Neuronal stem cell (in vitro differentiated cells): Measurements from ENCODE around the gene BICD1.

Experiments used
- DNase-seq: peaks from one replicate; pipeline ENCODE4 v3.0.0-alpha.2; 2013; ENCODE audit warnings: low spot score
- H2AFZ ChIP-seq: one replicate; pipeline ENCODE4 v1.6.1; 2013; ENCODE audit warnings: mild to moderate bottlenecking, low read length, inconsistent platforms
- H2AK5ac ChIP-seq: 2 replicates; pipeline ENCODE4 v1.6.1; 2013; ENCODE audit warnings: low read depth, mild to moderate bottlenecking, inconsistent platforms, low read length, moderate library complexity, mixed read lengths
- H2BK120ac ChIP-seq: 2 replicates; pipeline ENCODE4 v1.6.1; 2013; ENCODE audit warnings: low read depth, mild to moderate bottlenecking, inconsistent platforms, low read length, moderate library complexity, mixed read lengths
- H2BK12ac ChIP-seq: one replicate; pipeline ENCODE4 v1.6.1; 2013; ENCODE audit warnings: low read length, inconsistent platforms
- H2BK15ac ChIP-seq: 2 replicates; pipeline ENCODE4 v1.6.1; 2013; ENCODE audit warnings: mild to moderate bottlenecking, low read length, inconsistent platforms, mixed read lengths
- H2BK5ac ChIP-seq: one replicate; pipeline ENCODE4 v1.6.1; 2013; ENCODE audit warnings: inconsistent platforms, mild to moderate bottlenecking, low read length, moderate library complexity
- H3K14ac ChIP-seq: one replicate; pipeline ENCODE4 v1.6.1; 2013; ENCODE audit warnings: low read length, inconsistent platforms
- H3K18ac ChIP-seq: 2 replicates; pipeline ENCODE4 v1.6.1; 2013; ENCODE audit warnings: low read length, inconsistent platforms
- H3K23ac ChIP-seq: 2 replicates; pipeline ENCODE4 v1.6.1; 2013; ENCODE audit warnings: low read depth, mild to moderate bottlenecking, mixed read lengths, low read length, inconsistent platforms; ENCODE audit not compliant: poor library complexity
- H3K27ac ChIP-seq: replicated peaks from 3 replicates; pipeline ENCODE4 v1.5.1; 2013; ENCODE audit warnings: low read length, inconsistent platforms
- H3K27me3 ChIP-seq, 3 experiments: 2 replicates each; pipeline ENCODE4 v1.6.1; 2013; ENCODE audit warnings: low read length in 3 of 3, mild to moderate bottlenecking in 2 of 3, inconsistent platforms in 1 of 3, low read depth in 1 of 3, mixed read lengths in 1 of 3, moderate library complexity in 1 of 3; ENCODE audit not compliant: control insufficient read depth in 3 of 3, insufficient read depth in 3 of 3
- H3K36me3 ChIP-seq, 2 donors: replicated peaks in 1 of 2; 2 replicates each; pipeline ENCODE4 v1.6.1; 2013; ENCODE audit warnings: low read length in 2 of 2; ENCODE audit not compliant: control insufficient read depth in 2 of 2, insufficient read depth in 2 of 2
- H3K4ac ChIP-seq: 2 replicates; pipeline ENCODE4 v1.6.1; 2013; ENCODE audit warnings: inconsistent platforms, mild to moderate bottlenecking, low read length, moderate library complexity
- H3K4me1 ChIP-seq, 2 donors: 1 replicate in 1 of 2; 2 replicates in 1 of 2; pipeline ENCODE4 v1.6.1; 2013; ENCODE audit warnings: low read length in 2 of 2, low read depth in 1 of 2; ENCODE audit not compliant: control insufficient read depth in 2 of 2, insufficient read depth in 1 of 2
- H3K4me2 ChIP-seq: one replicate; pipeline ENCODE4 v1.6.1; 2013; ENCODE audit warnings: mild to moderate bottlenecking, low read length, inconsistent platforms; ENCODE audit not compliant: insufficient read depth, poor library complexity, severe bottlenecking
- H3K4me3 ChIP-seq, 2 donors: 2 replicates each; pipeline ENCODE4 v1.5.1; 2013; ENCODE audit warnings: low read length in 2 of 2, mild to moderate bottlenecking in 2 of 2, inconsistent platforms in 1 of 2, moderate library complexity in 1 of 2
- H3K79me1 ChIP-seq: one replicate; pipeline ENCODE4 v1.6.1; 2013; ENCODE audit warnings: low read depth, mild to moderate bottlenecking, inconsistent platforms, low read length, moderate library complexity
- H3K9ac ChIP-seq: one replicate; pipeline ENCODE4 v1.6.1; 2013; ENCODE audit warnings: mild to moderate bottlenecking, low read depth, low read length, inconsistent platforms; ENCODE audit not compliant: poor library complexity
- H3K9me3 ChIP-seq, 2 donors: replicated peaks in 1 of 2; 2 replicates each; pipeline versions ENCODE3 to v1.6.1; 2013; ENCODE audit warnings: low read length in 2 of 2, mild to moderate bottlenecking in 2 of 2, inconsistent platforms in 1 of 2, low read depth in 1 of 2, mixed read lengths in 1 of 2, moderate library complexity in 1 of 2; ENCODE audit not compliant: control insufficient read depth in 2 of 2, insufficient read depth in 1 of 2
- H4K8ac ChIP-seq: one replicate; pipeline ENCODE4 v1.6.1; 2013; ENCODE audit warnings: low read depth, mild to moderate bottlenecking, inconsistent platforms, low read length, moderate library complexity
- H4K91ac ChIP-seq: one replicate; pipeline ENCODE4 v1.6.1; 2013; ENCODE audit warnings: low read length, low read depth, mild to moderate bottlenecking, inconsistent platforms; ENCODE audit not compliant: poor library complexity
- WGBS, 2 donors: extraction: QIAGEN DNeasy Blood & Tissue Kit; methylation state at CpG; one replicate each; pipeline ENCODE4 v1.1.7; 2013; ENCODE audit warnings: missing lambda C conversion rate in 2 of 2, mixed read lengths in 1 of 2; ENCODE audit not compliant: insufficient read length in 2 of 2, insufficient replicate concordance in 1 of 2; ENCODE audit errors: extremely low coverage in 2 of 2; 5-methylcytosine and 5-hydroxymethylcytosine counted together

The BICD1 gene

DNA sequence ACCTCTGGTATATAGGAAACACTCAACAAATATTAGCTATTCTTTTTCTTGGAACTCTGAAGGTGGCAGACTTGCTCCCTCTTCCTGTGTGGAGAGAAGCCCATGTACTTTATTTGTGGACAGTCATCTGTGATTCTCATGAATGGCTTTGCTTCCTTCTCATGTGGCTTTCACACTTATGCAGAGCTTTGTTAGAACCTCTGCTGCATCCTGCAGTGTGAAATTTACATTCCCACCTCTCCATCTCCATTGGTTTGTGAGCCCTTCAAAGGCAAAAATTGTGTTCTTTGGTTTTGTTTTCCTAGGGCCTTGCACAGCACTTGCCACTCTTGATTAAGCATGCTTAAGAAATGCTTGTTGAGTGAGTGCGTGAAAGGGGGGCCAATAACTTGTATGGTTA, 51.9 kb downstream of the BICD1 start:
- H3K9me3 ChIP-seq = no peaks in the 10 kb centered on the region
- H4K8ac ChIP-seq = no peak overlapping the region
- H2BK120ac ChIP-seq = no peak overlapping the region
- no peak overlapping the region for H3K4me2 ChIP-seq
- no peak for DNase-seq
- H4K91ac ChIP-seq = no peak overlapping the region
- H2BK5ac ChIP-seq = no peak overlapping the region
- H3K23ac ChIP-seq = no peak overlapping the region
- no peaks in the 10 kb centered on the region for H3K36me3 ChIP-seq
- peaks cover 12 to 13% of the 10 kb centered on the region in 2 donors for H3K4me1 ChIP-seq
- no peak overlapping the region for H3K4ac ChIP-seq
- no CpG with 5 or more reads among the region's 1 CpG for WGBS, 2 donors
- H3K79me1 ChIP-seq = peaks cover 1% of the 10 kb centered on the region
- no peak overlapping the region for H2BK15ac ChIP-seq
- H3K9ac ChIP-seq = no peak overlapping the region
- no peak overlapping the region for H3K27ac ChIP-seq
- H3K14ac ChIP-seq = no peak overlapping the region
- H2AFZ ChIP-seq = no peak overlapping the region
- no peak overlapping the region for H2AK5ac ChIP-seq
- H2BK12ac ChIP-seq = no peak overlapping the region
- H3K27me3 ChIP-seq = no peaks in the 10 kb centered on the region
- H3K18ac ChIP-seq = no peak overlapping the region
- no peak overlapping the region for H3K4me3 ChIP-seq

DNA sequence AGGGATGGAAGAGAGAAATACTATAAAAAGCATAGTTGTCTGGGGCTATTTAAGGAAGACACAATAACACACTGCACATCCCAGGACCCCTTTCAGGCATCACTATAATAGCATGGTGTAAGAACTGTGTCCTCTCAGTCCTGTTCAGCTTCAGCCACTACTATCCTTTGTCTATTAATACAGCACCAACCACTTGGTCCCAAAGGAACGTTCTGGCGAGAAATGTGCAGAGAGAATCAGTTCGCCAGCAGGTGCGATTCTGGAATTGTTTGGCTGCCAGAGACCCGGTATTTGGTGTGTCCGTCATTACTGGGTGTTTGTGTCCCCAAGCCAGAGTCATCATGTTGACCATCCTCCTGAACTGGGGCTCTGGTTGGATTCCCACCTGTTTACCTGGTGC, 52.7 kb downstream of the BICD1 start:
- DNase-seq = no peak

GRCh38 chr12:32159925-32160324, 53.3 kb downstream of the BICD1 start:
- Histone ChIP-seq H2AFZ (no peak overlapping the region), H2BK15ac (no peak overlapping the region), H3K18ac (no peak overlapping the region), H3K4ac (no peak overlapping the region), H3K79me1 (peaks cover 1% of the 10 kb centered on the region), H3K4me2 (no peak overlapping the region), H2BK5ac (no peak overlapping the region), H3K9me3 (no peaks in the 10 kb centered on the region), H2BK12ac (no peak overlapping the region), H3K23ac (no peak overlapping the region), H2BK120ac (no peak overlapping the region), H4K8ac (no peak overlapping the region), H4K91ac (no peak overlapping the region), H2AK5ac (no peak overlapping the region), H3K36me3 (no peaks in the 10 kb centered on the region), H3K27me3 (no peaks in the 10 kb centered on the region), H3K4me3 (no peak overlapping the region), H3K27ac (no peak overlapping the region), H3K9ac (no peak overlapping the region), H3K14ac (no peak overlapping the region), H3K4me1 (peaks cover 12% of the 10 kb centered on the region in 2 donors)
- WGBS, 2 donors = no CpG with 5 or more reads among the region's 3 CpGs
- no peak for DNase-seq

More for the DNA sequence above, 52.7 kb downstream of the BICD1 start:
- no CpG with 5 or more reads among the region's 6 CpGs for WGBS, 2 donors
- no peak overlapping the region for H3K4ac ChIP-seq
- H3K79me1 ChIP-seq = peaks cover 1% of the 10 kb centered on the region
- no peak overlapping the region for H2BK120ac ChIP-seq
- no peak overlapping the region for H4K91ac ChIP-seq
- H2BK15ac ChIP-seq = no peak overlapping the region
- H4K8ac ChIP-seq = no peak overlapping the region
- no peak overlapping the region for H3K4me2 ChIP-seq
- H3K23ac ChIP-seq = no peak overlapping the region
- no peak overlapping the region for H2BK5ac ChIP-seq
- H3K27me3 ChIP-seq = no peaks in the 10 kb centered on the region
- H2AK5ac ChIP-seq = no peak overlapping the region
- H3K36me3 ChIP-seq = no peaks in the 10 kb centered on the region
- peaks cover 11 to 12% of the 10 kb centered on the region in 2 donors for H3K4me1 ChIP-seq
- no peaks in the 10 kb centered on the region for H3K9me3 ChIP-seq
- H3K18ac ChIP-seq = no peak overlapping the region
- no peak overlapping the region for H2BK12ac ChIP-seq
- H2AFZ ChIP-seq = no peak overlapping the region
- H3K14ac ChIP-seq = no peak overlapping the region
- no peak overlapping the region for H3K27ac ChIP-seq
- H3K4me3 ChIP-seq = no peak overlapping the region
- H3K9ac ChIP-seq = no peak overlapping the region

DNA sequence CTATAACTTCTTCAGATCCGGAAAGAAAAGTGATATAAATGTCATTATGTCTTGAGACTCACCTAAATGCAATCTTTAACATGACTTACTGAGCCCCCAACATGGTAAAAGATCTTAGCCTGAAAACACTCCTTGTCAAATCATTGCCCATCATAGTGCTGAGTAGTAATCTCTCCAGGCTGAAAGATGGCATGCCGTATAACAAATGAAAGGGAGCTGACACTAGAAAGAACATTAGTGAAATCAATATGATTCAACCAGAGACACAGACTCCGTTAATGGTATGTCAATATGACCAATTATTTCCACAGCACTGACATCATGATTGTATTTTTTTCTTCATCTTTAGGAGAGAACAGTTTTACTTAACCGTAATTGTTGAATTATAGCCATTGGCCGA, 54.4 kb downstream of the BICD1 start:
- Histone ChIP-seq H3K4me2 (no peak overlapping the region), H3K9ac (no peak overlapping the region), H3K27me3 (no peaks in the 10 kb centered on the region), H2BK15ac (no peak overlapping the region), H3K4ac (no peak overlapping the region), H4K8ac (no peak overlapping the region), H3K36me3 (no peaks in the 10 kb centered on the region), H3K79me1 (peaks cover 1% of the 10 kb centered on the region), H2BK5ac (no peak overlapping the region), H2BK120ac (no peak overlapping the region), H3K27ac (no peak overlapping the region), H4K91ac (no peak overlapping the region), H3K14ac (no peak overlapping the region), H2BK12ac (no peak overlapping the region), H2AK5ac (no peak overlapping the region), H3K9me3 (peaks cover 0 to 6% of the 10 kb centered on the region in 2 donors), H3K4me1 (peaks cover 4 to 5% of the 10 kb centered on the region in 2 donors), H3K23ac (no peak overlapping the region), H2AFZ (no peak overlapping the region), H3K18ac (no peak overlapping the region), H3K4me3 (no peak overlapping the region)
- no peak for DNase-seq
- no CpG with 5 or more reads among the region's 5 CpGs for WGBS, 2 donors
